Brain microvascular endothelial cell (primary cell): ENCODE data around the gene CDK16.
A peak's percentile ranks its signal among the peaks of the same experiment; 100 is the strongest.

Experiments used
- DNase-seq: peaks from one replicate; pipeline ENCODE4 v3.0.0-alpha.2; 2020
- H3K27ac ChIP-seq: fragments of 250-450 bp; sonication (Bioruptor Pico); 2 replicates; pipeline ENCODE4 v1.5.1; 2020; ENCODE audit warnings: mild to moderate bottlenecking, moderate library complexity
- H3K27me3 ChIP-seq: fragments of 250-450 bp; sonication (Bioruptor Pico); replicated peaks from 2 replicates; pipeline ENCODE4 v1.5.1; 2020; ENCODE audit warnings: mild to moderate bottlenecking
- H3K36me3 ChIP-seq: fragments of 250-450 bp; sonication (Bioruptor Pico); replicated peaks from 2 replicates; pipeline ENCODE4 v1.5.1; 2020; ENCODE audit warnings: mild to moderate bottlenecking
- H3K4me3 ChIP-seq: 2 replicates; pipeline ENCODE4 v1.5.1; 2011; ENCODE audit warnings: low read depth, mild to moderate bottlenecking, control low read depth, low read length, moderate library complexity
- CTCF ChIP-seq: IDR thresholded peaks from 2 replicates; pipeline ENCODE4 v1.5.1; 2011; ENCODE audit warnings: low read depth, mild to moderate bottlenecking, moderate library complexity, low read length, control low read depth, inconsistent platforms; ENCODE audit errors: missing control alignments
- in situ Hi-C: cut with HindIII; loops from 2 replicates; pipeline ENCODE4 v1.10.0; 2017; ENCODE audit warnings: low sequenced_read_pairs, low pct_ligation_motif_present

CDK16 gene

GRCh38 chrX:47187106-47187677 lies 31.3 kb upstream of the CDK16 start:
- Histone ChIP-seq H3K27ac (no peak overlapping the region), H3K36me3 (no peaks in the 10 kb centered on the region), H3K27me3 (no peaks in the 10 kb centered on the region), H3K4me3 (no peak overlapping the region)
- no peak for DNase-seq
- in situ Hi-C loops: no loop called here
- TF ChIP-seq CTCF: no peak

GRCh38 chrX:47189906-47190305 lies 28.6 kb upstream of the CDK16 start:
- in situ Hi-C loops: no loop called here
- Histone ChIP-seq H3K36me3 (no peaks in the 10 kb centered on the region), H3K27ac (no peak overlapping the region), H3K27me3 (no peaks in the 10 kb centered on the region), H3K4me3 (no peak overlapping the region)
- no peak for TF ChIP-seq CTCF
- no peak for DNase-seq

DNA sequence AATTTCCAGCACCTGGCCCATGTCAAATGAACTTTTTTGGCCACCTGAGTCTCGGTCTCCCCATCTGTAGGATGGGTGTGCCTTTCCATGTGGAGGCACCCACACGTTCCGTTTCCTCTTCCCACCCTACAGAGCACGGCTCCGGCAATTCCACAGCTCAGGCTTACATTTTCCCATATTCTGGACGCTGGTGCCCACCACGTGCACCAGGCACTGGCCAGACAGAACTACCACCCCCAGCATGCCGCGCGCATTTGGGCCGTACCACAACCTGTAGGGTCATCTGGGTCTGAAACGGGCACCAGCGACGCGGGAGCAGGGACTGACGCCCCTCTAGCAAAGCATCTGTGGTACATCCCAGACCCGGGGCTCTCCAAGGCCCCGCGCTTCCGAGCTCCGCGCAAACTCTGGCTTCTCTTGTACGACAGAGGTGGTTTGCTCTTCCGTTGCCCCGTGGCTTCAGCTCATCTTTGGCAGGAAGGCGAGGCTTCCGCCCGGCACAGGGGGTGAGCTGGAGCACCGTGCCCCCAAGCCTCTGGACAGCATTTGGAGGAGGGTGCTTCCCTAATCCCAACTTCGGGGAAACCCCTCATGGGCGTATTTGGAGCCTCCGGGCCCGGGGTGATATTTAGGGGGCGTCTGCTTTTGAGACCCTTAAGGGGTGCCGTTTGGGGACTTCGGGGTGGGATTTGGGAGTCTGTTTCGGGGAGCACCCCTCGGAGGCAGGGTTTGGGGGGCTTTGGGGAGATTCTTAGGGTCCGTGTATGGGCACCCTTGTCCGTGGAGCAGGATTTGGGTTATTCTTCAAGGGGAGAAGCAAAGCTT lies 27.8 kb upstream of the CDK16 start:
- Histone ChIP-seq H3K36me3 (no peaks in the 10 kb centered on the region), H3K27me3 (no peaks in the 10 kb centered on the region), H3K4me3 (peak overlapping the region; percentile 64), H3K27ac (no peak overlapping the region)
- TF ChIP-seq CTCF: no peak
- in situ Hi-C loops: no loop called here
- peak; percentile 82 for DNase-seq

GRCh38 chrX:47191331-47191730 lies 27.1 kb upstream of the CDK16 start:
- Histone ChIP-seq H3K36me3 (peaks cover 3% of the 10 kb centered on the region), H3K27ac (no peak overlapping the region), H3K27me3 (no peaks in the 10 kb centered on the region), H3K4me3 (peak overlapping the region; percentile 64)
- DNase-seq: no peak
- TF ChIP-seq CTCF: no peak
- in situ Hi-C loops: no loop called here

GRCh38 chrX:47191806-47192401 lies 26.6 kb upstream of the CDK16 start:
- peaks cover 3% of the 10 kb centered on the region for H3K36me3 ChIP-seq
- H3K27me3 ChIP-seq: no peaks in the 10 kb centered on the region
- H3K27ac ChIP-seq: no peak overlapping the region
- H3K4me3 ChIP-seq: peak overlapping the region; percentile 64
- no peak for DNase-seq
- no peak for TF ChIP-seq CTCF
- in situ Hi-C loops: no loop called here
